ENCODE results near the gene TRMU.
"Not testable (repeated sequence)": the region's sequence is repeated elsewhere in the genome, so short reads cannot be mapped to it uniquely, and the experiment has no call there.

TRMU gene

DNA sequence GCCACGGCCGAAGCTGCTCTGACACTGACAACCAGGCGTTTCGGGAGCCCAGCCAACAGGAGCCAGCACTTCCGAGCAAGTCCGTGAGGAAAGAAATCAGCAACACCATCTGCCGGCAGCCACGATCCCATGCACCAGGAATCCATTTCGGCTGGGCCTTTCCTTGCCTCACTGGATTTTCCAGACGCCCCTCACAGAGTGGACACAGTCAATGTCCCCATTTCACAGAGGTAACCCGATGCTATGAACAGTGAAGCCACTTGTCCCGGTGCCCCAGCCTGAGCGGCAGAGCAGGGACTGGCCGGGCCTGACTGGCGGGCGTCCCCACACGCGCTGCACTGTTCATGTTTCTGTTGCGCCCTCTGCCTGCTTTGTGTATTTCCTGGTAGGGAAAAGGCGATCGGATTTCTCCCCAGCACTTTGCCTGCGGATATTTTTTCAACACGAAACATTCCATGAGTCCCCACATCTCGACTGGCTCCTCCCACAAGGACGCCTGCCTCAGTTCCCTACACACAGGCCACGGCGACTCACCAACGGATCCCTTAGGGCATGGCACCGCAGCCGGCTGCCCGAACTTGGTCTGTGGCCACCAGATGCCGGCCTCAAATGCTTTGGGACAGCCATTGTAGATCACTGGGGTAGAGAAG is 55.3 kb downstream of the TRMU start:
- peak; percentile 72 for DNase-seq

DNA sequence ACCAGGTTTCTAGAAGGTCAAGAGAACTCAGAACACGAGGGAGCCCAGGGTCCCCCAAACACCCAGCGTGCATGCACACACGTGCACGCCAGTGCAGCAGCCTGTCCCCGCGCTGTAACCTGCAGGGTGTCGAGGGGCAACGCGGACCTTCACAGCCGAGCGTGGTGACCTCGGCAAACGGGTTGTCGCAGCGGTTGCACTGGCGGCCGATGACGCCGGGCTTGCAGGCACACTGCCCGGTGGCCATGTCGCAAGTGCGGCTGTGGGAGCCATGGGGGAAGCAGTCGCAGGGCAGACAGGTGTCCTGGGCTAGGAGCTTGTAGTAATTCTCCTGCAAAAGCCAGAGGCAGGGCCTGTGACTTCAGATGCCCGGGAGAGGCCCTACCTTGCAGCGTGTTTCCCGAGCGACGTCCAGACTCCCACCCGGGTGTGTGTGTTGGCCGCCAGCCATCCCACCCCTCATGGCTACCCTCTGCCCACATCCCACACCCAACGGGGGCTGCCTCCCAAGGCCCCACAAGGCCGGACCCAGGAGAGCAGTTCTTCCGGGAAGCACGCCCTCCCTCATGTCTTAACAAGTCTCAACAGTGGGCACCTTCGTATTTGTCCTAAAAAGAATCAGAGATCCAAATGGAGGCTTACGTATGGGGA is 56.1 kb downstream of the TRMU start:
- no peak for DNase-seq

DNA sequence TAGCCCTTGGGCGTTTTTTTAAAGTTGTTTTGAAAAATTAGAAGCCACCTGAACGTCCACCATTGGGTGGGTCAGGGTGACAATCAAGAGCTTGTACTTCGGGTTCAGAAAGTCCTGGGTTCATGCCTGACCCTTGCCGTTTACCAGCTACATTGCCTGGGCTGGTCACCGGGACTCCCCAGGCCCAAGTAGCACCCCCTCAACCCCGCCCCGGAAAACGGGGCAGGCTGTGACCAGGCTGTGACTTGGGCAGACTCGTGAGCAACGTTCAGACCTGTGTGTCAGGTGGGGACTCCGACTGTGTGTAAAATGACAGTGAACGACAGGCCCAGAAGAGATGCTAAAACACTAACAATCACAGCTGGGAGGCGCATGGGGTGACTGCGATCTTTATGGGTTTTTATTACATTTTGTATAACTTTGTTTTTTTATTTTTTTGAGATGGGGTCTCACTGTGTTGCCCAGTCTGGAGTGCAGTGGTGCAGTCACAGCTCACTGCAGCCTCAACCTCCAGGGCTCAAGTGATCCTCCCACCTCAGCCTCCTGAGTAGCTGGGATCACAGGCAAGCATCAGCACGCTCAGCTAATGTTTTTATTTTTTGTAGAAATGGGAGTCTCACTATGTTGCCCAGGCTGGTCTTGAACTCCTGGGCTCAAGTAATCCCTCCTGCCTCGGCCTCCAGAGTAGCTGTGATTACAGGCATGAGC is 56.8 kb downstream of the TRMU start:
- DNase-seq, result no peak

DNA sequence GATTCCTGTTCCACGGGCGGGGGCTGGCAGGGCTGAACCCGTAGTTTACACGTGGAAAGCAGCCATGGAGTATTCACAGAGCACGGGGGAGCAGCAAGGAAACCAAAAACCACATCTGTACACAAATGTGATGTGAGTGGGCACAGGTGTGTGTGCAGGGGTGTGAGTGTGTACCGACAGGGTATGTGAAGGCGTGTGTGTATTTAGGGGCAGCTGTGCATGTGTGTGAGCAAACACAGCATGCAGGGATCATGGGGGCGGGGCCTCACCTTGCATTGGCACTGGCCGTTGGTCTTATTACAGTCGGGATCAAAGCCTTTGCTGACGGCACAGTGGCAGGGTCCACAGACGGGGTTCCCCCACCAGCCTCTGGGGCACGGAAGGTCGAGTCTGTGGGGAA is 58.4 kb downstream of the TRMU start:
- no peak for DNase-seq

DNA sequence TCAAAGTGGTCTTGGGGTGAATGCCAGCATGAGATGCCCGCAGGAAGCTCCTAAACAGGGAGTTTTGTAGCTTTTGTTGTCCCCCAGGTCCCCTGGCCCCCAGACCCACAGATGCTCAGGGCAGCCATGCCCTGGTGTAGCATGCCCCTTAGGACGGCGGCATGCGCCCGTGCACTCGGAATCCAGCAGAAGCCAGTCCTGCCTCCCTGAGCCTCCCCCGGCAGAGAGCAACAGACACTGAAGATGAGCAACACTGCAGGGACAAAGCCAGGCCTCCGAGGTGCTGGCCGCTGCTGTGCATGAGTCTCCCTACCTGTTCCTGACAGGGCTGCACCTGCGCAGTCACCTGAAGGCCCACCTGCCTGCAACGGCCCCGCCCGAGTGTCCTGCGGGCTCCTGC is 59.1 kb downstream of the TRMU start:
- no peak for DNase-seq

DNA sequence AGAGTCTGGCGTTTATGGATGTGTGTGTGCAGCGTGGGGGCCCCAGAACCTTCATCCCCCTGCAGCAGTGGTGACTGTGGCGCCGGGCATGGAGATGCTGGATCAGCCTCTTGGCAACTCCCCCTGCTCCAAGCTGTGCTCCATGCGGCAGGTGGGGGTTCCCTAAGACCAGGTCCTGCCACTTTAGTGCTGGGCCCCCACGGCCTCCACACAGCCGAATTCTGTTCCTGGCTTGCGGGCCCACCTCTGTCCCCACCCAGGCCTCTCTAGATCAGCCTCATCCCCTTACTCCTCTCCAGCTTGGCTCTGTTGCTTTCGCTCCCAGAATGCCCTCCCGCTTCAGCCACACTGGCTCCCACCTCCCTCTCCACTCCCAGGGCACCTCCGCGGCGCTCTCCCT is 59.6 kb downstream of the TRMU start:
- DNase-seq, result no peak

DNA sequence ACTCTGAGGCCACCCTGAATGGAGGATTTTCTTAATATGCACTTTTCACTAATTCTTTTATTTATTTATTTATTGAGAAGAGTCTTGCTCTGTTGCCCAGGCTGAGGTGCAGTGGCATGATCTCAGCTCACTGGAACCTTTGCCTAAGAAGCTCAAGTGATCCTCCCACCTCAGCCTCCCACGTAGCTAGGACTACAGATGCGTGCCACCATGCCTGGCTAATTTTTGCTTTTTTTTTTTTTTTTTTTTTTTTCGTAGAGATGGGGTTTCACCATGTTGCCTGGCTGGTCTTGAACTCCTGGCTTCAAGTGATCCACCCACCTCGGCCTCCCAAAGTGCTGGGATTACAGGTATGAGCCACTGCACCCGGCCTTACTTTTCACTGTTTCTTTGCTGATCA is 61.5 kb downstream of the TRMU start:
- DNase-seq, result not testable (repeated sequence)

DNA sequence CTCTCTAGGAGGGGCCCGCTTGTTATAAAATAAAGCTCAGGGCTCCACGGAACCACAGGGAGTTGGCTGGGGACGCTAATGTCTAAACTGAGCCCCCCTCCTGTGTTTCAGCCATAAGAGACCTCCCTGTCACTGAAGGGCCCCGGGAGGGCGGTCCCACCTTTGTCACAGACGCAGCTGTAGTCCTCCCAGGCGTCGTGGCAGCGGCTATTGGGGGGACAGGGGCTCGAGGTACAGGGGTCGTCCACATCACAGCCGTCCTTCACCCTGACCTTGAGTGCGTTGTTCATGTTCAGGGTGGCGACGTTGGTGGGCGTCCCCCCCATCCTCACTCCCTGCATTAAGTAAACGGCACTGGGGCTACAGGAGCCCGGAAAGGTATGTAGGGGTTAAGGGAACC is 62.0 kb downstream of the TRMU start:
- no peak for DNase-seq

DNA sequence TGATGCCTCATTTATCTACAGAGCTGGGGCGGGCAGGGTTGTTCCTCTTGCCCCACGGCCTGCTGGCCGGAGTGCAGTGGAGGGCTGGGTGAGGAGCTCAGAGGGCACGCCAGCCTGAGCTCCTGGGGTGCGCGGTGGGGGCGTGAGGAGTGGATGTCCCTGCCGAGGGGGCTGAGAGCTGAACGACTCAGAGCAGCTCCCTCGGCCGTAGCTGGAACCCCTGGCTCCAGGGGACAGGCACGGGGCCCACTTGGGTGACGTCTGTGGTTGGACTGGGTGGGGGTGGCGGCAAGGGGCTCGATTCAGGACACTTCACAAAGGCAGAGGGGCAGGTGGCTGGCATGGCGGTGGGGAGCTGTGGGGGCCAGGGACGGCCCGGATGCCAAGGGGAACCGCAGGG is 62.4 kb downstream of the TRMU start:
- DNase-seq, result no peak

DNA sequence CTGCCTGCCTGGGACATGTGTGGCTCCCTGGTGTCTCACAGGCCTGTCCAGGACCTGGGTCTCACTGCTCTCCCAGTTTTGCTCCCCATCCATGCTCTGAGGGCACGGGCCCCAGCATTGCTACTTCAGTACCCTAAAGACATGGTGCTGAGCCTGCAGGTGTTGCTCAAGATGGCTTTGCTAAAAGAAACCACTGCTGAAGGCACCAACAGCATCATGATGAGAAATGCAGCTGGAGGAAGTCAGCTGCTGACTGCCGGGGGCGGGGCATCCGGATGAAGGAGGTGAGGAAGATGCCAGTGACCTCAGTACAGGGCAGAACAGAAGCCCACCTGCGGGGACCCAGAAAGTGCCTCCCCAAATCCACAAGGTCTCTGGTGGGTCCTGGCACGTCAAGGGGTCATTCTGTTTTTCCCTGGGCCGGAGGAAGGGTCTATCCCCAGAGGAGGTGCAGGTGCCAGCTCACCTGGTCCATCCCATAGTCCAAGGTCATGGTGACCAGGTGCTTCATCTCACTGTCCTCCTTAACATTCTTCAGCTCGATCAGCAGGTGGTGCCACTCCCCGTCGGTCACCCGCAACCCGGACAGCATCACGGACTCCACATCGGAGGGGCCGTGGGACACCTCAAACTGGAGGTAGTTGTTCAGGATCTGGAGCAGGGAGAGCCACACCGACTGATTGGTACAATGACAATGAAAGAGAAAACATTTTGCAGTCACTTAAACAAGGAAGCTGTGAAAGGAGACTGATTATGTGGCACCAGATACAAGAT is 63.9 kb downstream of the TRMU start:
- DNase-seq, result no peak

DNA sequence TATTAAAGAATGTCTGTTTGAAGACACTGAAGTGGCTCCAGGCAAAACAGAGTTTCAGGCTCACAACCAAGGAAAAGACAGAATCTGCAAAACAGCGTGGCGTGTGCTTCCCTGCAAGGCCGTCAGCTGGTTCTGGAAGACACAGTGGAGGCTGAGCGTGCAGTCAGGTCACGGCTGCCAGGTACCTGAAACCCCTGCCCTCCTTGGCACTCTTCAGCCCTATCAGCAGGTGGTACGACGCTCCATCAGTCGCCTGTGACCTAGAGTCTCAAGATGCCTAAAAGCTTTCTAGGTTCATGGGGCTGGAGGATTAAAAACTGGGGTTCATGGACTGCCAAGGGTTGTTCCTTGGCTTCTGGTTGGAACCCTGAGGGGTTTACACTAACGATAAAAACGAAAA is 65.9 kb downstream of the TRMU start:
- no peak for DNase-seq

DNA sequence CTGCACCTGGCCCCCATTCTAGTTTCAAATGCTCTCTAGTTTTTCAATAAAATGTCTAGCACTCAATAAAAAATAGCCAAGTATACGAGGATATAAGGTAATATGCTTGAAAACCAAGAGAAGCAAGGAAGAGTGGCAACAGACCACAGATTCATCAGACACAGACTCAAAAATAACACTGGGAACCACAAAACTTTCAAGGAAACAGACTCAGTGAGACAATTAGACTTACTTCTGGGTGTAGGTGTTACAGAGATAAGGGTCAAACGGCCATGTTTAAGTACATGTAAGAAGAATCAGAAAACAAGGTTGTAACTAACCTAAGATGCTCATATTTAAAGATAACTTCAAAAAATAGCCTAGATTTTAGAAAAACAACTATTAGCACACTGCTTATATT is 67.0 kb downstream of the TRMU start:
- no peak for DNase-seq

DNA sequence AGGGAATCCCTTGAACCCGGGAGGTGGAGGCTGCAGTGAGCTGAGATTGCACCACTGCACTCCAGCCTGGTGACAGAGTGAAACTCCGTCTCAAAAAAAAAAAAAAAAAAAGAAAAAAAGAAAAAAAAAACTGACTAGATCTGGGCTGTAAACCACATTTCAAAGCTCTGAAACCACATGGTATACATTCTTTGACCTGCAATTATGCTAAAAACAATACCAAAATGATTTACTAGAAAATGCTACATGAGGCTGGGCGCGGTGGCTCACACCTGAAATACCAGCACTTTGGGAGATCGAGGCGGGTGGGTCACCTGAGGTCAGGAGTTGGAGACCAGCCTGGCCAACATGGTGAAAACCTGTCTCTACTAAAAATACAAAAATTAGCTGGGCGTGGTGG is 68.4 kb downstream of the TRMU start:
- DNase-seq, result not testable (repeated sequence)

DNA sequence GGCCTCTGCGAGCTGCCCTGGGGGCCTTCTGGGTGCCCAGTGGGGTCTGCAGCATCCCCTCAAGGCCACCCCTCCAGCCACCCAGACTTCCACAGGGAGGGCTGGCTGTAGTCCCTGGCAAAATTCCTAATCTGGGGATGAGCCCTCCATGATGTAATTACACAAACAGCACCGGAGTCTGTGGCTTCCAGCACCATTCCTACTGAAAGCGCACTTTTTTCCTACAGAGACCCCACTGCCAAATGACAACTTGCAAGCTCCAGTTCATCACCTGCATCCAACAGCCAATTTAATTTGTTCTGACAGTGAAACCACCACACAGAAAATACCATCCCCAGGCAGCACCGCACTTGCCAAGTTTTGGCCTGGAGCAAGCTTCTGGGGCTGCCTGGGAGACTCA is 70.4 kb downstream of the TRMU start:
- DNase-seq, result no peak

DNA sequence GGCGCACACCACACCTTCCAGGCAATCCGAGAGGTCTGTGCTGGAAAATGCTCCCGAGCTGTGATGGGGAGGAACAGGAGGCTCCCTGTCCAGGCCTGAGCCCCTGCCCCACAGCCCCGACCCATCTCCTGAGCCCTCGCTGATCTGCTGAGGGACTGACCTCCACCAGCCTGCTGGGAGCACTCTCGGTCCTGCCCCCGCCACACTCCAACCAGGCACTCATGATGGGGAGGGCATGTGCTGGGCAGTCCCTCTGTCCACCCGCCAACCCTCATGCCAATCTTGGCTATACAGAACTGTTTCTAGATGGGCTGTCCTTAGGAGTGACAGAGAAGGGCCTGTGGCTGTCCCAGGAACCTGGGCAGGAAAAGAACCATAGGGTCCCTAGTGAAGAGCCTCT is 70.8 kb downstream of the TRMU start:
- no peak for DNase-seq

DNA sequence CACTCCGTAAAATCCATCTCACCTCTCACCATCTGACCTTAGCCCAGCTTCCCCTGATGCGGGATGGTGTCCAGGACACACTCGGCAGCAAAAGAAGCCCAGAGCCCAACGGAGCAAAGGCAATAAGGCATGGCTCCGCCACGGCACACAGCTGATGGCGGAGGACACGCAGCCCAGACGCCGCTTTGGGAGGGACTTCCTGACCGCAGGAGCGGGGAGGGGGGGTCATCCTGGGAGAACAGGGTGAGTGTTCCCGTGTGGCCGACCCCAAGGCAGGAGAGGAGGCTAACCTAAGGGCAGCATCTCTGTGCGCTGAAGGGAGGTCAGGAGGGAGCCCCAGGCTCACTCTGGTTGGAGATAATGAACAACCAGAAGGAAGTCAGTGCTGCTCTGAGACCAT is 71.3 kb downstream of the TRMU start:
- no peak for DNase-seq
